ENCODE data around the gene RNF130.

DNA sequence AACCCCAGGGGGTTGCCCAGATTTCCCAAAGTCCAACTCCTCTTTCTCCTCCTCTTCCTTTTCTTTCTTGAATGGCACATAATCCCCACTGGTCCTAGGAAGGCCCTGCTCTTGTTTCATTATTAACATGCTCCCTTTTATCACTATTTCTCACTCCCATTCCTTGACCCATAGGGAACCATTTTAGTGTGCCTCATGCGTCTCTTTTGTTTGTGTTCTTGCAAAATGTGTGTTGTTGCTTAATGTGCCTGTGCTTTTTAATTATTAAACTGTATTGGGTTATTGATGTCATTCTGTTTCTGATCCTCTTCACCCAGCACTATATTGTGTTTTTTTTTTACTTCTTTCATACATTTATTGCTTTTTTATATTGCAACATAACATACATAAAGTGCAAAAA is 4.1 kb upstream of the RNF130 start:
- no peak for TF ChIP-seq IRF2 (CRISPR knock-in tag; IDR thresholded peaks at IDR 0.05)
- TF ChIP-seq, protein P1, sequence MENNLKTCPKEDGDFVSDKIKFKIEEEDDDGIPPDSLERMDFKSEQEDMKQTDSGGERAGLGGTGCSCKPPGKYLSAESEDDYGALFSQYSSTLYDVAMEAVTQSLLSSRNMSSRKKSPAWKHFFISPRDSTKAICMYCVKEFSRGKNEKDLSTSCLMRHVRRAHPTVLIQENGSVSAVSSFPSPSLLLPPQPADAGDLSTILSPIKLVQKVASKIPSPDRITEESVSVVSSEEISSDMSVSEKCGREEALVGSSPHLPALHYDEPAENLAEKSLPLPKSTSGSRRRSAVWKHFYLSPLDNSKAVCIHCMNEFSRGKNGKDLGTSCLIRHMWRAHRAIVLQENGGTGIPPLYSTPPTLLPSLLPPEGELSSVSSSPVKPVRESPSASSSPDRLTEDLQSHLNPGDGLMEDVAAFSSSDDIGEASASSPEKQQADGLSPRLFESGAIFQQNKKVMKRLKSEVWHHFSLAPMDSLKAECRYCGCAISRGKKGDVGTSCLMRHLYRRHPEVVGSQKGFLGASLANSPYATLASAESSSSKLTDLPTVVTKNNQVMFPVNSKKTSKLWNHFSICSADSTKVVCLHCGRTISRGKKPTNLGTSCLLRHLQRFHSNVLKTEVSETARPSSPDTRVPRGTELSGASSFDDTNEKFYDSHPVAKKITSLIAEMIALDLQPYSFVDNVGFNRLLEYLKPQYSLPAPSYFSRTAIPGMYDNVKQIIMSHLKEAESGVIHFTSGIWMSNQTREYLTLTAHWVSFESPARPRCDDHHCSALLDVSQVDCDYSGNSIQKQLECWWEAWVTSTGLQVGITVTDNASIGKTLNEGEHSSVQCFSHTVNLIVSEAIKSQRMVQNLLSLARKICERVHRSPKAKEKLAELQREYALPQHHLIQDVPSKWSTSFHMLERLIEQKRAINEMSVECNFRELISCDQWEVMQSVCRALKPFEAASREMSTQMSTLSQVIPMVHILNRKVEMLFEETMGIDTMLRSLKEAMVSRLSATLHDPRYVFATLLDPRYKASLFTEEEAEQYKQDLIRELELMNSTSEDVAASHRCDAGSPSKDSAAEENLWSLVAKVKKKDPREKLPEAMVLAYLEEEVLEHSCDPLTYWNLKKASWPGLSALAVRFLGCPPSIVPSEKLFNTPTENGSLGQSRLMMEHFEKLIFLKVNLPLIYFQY (CRISPR knock-in tag; IDR thresholded peaks at IDR 0.05; ENCODE audit: borderline replicate concordance), result no peak
- TF ChIP-seq, protein P2, sequence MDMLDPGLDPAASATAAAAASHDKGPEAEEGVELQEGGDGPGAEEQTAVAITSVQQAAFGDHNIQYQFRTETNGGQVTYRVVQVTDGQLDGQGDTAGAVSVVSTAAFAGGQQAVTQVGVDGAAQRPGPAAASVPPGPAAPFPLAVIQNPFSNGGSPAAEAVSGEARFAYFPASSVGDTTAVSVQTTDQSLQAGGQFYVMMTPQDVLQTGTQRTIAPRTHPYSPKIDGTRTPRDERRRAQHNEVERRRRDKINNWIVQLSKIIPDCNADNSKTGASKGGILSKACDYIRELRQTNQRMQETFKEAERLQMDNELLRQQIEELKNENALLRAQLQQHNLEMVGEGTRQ (IDR thresholded peaks at IDR 0.05; ENCODE audit: low read depth, low read length), result no peak
- TF ChIP-seq, protein P2 (CRISPR knock-in tag; IDR thresholded peaks at IDR 0.05; ENCODE audit: borderline replicate concordance), result no peak
- no peak for TF ChIP-seq HCFC1 (IDR thresholded peaks at IDR 0.05; ENCODE audit: low read depth, low read length)
- TF ChIP-seq MTA1 (CRISPR knock-in tag; IDR thresholded peaks at IDR 0.05; ENCODE audit: borderline replicate concordance), result no peak
- TF ChIP-seq, protein P3, sequence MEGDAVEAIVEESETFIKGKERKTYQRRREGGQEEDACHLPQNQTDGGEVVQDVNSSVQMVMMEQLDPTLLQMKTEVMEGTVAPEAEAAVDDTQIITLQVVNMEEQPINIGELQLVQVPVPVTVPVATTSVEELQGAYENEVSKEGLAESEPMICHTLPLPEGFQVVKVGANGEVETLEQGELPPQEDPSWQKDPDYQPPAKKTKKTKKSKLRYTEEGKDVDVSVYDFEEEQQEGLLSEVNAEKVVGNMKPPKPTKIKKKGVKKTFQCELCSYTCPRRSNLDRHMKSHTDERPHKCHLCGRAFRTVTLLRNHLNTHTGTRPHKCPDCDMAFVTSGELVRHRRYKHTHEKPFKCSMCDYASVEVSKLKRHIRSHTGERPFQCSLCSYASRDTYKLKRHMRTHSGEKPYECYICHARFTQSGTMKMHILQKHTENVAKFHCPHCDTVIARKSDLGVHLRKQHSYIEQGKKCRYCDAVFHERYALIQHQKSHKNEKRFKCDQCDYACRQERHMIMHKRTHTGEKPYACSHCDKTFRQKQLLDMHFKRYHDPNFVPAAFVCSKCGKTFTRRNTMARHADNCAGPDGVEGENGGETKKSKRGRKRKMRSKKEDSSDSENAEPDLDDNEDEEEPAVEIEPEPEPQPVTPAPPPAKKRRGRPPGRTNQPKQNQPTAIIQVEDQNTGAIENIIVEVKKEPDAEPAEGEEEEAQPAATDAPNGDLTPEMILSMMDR (CRISPR knock-in tag; IDR thresholded peaks at IDR 0.05), result no peak
